ENCODE measurements around the gene PRAMEF15.
A peak's percentile ranks its signal among the peaks of the same experiment; 100 is the strongest.
"Not testable (repeated sequence)": the region's sequence is repeated elsewhere in the genome, so short reads cannot be mapped to it uniquely, and the experiment has no call there.

DNA sequence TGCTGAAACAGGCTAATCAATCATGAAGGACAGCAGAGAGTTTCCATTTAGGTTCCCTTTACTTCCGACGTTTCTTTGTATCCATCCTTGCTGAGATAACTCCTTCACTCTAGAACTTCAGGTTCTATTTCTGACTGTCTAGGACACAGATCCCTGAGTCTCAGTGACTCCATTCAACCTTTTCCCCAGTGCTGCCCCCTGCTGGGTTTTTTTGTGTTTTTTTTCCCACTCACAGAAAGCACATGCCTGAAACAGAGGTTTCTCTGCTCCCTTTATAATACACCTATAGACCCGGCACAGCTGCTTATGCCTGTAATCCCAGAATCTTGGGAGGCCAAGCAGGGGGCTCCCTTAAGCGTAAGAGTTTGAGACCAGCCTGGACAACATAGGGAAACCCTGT lies 53.2 kb downstream of the PRAMEF15 start:
- TF ChIP-seq, protein P1, sequence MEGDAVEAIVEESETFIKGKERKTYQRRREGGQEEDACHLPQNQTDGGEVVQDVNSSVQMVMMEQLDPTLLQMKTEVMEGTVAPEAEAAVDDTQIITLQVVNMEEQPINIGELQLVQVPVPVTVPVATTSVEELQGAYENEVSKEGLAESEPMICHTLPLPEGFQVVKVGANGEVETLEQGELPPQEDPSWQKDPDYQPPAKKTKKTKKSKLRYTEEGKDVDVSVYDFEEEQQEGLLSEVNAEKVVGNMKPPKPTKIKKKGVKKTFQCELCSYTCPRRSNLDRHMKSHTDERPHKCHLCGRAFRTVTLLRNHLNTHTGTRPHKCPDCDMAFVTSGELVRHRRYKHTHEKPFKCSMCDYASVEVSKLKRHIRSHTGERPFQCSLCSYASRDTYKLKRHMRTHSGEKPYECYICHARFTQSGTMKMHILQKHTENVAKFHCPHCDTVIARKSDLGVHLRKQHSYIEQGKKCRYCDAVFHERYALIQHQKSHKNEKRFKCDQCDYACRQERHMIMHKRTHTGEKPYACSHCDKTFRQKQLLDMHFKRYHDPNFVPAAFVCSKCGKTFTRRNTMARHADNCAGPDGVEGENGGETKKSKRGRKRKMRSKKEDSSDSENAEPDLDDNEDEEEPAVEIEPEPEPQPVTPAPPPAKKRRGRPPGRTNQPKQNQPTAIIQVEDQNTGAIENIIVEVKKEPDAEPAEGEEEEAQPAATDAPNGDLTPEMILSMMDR (IDR thresholded peaks at IDR 0.05; ENCODE audit: low read depth, low read length, poor library complexity, severe bottlenecking) = peak; percentile 54
- TF ChIP-seq EZH2phosphoT487 (IDR thresholded peaks at IDR 0.05; ENCODE audit: borderline replicate concordance, low read length) = not testable (repeated sequence)
